GM19328 (cell line): ENCODE results near the gene CIZ1.
"Not testable (repeated sequence)": the region's sequence is repeated elsewhere in the genome, so short reads cannot be mapped to it uniquely, and the experiment has no call there.

Experiments used
- ATAC-seq: cut with Tn5 transposase; IDR thresholded peaks from one replicate; pipeline ENCODE4 v1.9.1; 2021; ENCODE audit warnings: mild to moderate bottlenecking, moderate library complexity; ENCODE audit not compliant: unreplicated experiment

The CIZ1 gene

GRCh38 chr9:128192601-128193371 lies 1.4 kb upstream of the CIZ1 start:
- no peak for ATAC-seq

- peak; percentile 38 for ATAC-seq
Measured at GRCh38 chr9:128190516-128191405, 611 bp downstream of the CIZ1 start.

- ATAC-seq = no peak
Measured at GRCh38 chr9:128190013-128190412, 1.4 kb downstream of the CIZ1 start.

GRCh38 chr9:128188209-128188608 lies 3.2 kb downstream of the CIZ1 start:
- no peak for ATAC-seq

- no peak for ATAC-seq
Measured at GRCh38 chr9:128187361-128187760, 4.0 kb downstream of the CIZ1 start.

- no peak for ATAC-seq
Measured at GRCh38 chr9:128185979-128186965, 5.1 kb downstream of the CIZ1 start.

- ATAC-seq = no peak
Measured at GRCh38 chr9:128182893-128183588, 8.3 kb downstream of the CIZ1 start.

- ATAC-seq = not testable (repeated sequence)
Measured at GRCh38 chr9:128181480-128181879, 9.9 kb downstream of the CIZ1 start.

GRCh38 chr9:128180447-128180846 lies 10.9 kb downstream of the CIZ1 start:
- no peak for ATAC-seq

- ATAC-seq = no peak
Measured at GRCh38 chr9:128180001-128180400, 11.4 kb downstream of the CIZ1 start.

- no peak for ATAC-seq
Measured at GRCh38 chr9:128178806-128179431, 12.5 kb downstream of the CIZ1 start.

- ATAC-seq = no peak
Measured at GRCh38 chr9:128175726-128176125, 15.6 kb downstream of the CIZ1 start.

GRCh38 chr9:128175102-128175563 lies 16.2 kb downstream of the CIZ1 start:
- no peak for ATAC-seq

GRCh38 chr9:128174062-128174461 lies 17.3 kb downstream of the CIZ1 start:
- ATAC-seq = no peak

GRCh38 chr9:128169925-128170324 lies 21.4 kb downstream of the CIZ1 start:
- no peak for ATAC-seq

GRCh38 chr9:128169492-128169891 lies 21.9 kb downstream of the CIZ1 start:
- ATAC-seq = no peak

- no peak for ATAC-seq
Measured at GRCh38 chr9:128168731-128169308, 22.6 kb downstream of the CIZ1 start.

- ATAC-seq = no peak
Measured at GRCh38 chr9:128167209-128167608, 24.2 kb downstream of the CIZ1 start.

GRCh38 chr9:128166169-128166568 lies 25.2 kb downstream of the CIZ1 start:
- ATAC-seq = no peak
